ENCODE results near the gene C1orf185.
"Not testable (repeated sequence)": the region's sequence is repeated elsewhere in the genome, so short reads cannot be mapped to it uniquely, and the experiment has no call there.

Gene C1orf185

DNA sequence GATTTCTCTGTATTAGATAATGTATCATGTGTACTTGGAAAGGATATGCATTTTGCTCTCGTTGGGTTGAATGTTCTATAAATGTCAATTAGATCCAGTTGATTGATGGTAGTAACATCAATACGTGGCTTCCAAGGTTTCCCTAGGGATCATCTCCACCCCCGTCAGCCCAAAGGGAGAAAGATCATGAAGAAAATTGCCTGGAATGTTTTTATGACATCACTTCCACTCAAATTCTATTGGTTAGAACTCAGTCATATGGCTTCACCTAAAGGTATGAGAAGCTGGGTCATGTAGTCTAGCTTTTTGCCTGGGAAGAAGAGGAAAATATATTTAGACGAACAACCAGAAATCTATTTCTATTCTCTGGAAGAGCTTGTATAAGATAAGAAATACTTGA is at the start of gene C1orf185:
TSS of gene C1orf185 (plus strand) at position 253 of the 400 bp plus-strand sequence. CDS start at position 259, 6 bp downstream.
- DNase-seq: no peak

GRCh38 chr1:51058858-51059257 is 43.2 kb upstream of the C1orf185 start:
- DNase-seq: no peak

GRCh38 chr1:51061231-51061918 is 40.7 kb upstream of the C1orf185 start:
- DNase-seq: no peak

GRCh38 chr1:51063121-51063520 is 38.9 kb upstream of the C1orf185 start:
- DNase-seq: no peak

DNA sequence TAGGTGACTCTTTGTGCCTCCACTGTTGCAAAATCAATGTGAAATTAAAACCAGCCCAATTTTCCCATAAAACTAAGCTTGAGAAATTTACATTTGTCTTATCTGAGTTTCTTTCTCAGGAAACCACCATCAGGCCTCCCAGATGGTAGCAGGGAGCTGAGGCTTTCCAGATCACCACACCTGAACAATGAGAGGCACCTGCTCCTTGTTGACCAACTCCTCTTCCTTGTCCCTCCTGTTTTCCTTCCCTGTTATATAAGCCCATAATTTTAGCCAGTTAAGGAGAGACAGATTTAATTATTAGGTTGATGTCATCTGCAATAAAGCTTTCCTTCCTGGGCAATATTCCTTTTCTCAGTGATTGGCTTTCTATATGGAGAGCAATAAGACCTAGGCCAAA is 32.0 kb upstream of the C1orf185 start:
- DNase-seq: no peak

GRCh38 chr1:51070640-51071039 is 31.4 kb upstream of the C1orf185 start:
- no peak for DNase-seq

GRCh38 chr1:51071291-51072042 is 30.6 kb upstream of the C1orf185 start:
- DNase-seq: no peak

- DNase-seq: no peak
Measured at GRCh38 chr1:51072043-51072439, 30.0 kb upstream of the C1orf185 start.

GRCh38 chr1:51072651-51073050 is 29.4 kb upstream of the C1orf185 start:
- DNase-seq: no peak

DNA sequence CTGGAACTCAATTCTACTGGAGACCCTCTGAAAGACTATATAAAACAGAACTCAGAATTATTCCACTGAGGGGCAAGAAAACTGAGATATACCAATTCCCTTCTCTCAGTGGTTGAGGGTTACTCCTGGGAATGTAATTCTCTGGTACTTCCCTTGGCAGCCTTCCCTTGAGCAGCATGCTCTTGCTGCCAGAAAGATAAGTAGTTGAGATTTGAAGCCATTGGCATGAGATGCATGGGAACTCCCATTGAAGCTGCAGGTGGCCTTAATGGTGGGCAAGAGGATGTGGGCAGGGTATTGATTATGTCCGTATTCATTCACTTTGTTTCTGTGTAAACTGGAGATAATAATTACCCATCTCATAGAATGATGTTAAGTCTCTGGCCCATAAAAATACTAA is 28.6 kb upstream of the C1orf185 start:
- DNase-seq: no peak

GRCh38 chr1:51086496-51087271 is 15.3 kb upstream of the C1orf185 start:
- DNase-seq: no peak

DNA sequence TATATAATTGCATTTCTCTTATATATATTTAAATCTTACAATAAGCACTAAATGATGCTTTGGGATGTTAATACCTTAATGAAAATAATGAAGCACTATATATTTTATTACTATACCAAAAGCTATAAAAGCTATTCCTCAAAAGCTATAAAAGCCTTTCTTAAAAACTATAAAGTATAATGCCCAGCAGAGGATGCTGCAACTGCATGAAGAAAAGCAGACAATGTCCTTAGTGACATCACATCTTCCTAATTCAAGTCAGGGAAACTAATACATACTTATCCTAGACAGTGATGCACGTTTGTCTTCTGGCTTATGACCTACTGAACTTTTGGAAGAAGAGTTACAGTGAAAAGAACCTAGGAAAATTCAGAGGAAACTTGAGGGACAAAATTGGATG is 13.6 kb upstream of the C1orf185 start:
- DNase-seq: peak in 1 of 2 experiments; percentile 30

- DNase-seq: no peak
Measured at GRCh38 chr1:51093581-51093980, 8.4 kb upstream of the C1orf185 start.

DNA sequence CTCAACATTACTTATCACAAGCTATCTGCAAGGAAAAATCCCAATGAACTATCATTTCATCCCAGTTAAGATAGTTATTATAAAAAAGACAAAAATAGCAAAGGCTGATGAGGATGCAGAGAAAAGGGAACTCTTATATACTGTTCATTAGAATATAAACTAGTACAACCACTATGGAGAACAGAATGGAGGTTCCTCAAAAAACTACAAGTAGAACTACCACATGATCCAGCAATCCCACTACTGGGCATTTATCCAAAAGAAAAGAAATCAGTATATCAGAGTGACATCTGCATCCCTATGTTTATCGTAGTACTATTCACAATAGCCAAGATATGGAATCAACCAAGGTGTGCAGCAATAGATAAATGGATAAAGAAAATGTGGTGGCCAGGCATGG is 4.9 kb upstream of the C1orf185 start:
- peak in 1 of 2 experiments; percentile 6 for DNase-seq

DNA sequence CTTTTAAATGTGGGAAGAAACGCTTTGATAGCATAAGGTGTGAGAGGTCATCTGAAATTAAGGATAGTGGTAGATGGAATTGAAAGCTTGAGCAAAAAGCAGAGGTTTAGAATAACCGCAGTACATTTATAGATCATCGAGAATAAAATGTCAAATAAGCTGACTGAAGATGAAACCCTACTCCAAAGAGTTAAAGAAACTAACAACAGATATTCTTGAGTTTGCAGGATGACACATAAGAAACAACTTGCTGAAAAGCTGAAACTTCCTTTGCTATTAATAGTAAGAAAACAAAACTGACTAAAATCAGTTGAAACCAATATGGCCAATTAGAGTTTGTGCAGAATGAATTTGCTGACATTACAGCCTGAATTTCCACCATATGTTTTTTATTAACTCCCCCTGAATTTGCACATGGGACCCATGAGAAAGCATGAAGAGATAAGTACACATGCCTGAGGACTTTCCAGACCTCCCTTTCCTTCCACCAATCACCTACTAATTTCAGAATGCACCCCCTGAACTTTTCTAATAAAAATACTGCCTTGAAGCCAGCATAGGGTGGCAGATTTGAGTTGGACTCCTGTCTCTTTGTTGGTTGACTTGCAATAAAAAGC is 1.7 kb upstream of the C1orf185 start:
- no peak for DNase-seq

- no peak for DNase-seq
Measured at GRCh38 chr1:51114137-51114536, 12.1 kb downstream of the C1orf185 start.

DNA sequence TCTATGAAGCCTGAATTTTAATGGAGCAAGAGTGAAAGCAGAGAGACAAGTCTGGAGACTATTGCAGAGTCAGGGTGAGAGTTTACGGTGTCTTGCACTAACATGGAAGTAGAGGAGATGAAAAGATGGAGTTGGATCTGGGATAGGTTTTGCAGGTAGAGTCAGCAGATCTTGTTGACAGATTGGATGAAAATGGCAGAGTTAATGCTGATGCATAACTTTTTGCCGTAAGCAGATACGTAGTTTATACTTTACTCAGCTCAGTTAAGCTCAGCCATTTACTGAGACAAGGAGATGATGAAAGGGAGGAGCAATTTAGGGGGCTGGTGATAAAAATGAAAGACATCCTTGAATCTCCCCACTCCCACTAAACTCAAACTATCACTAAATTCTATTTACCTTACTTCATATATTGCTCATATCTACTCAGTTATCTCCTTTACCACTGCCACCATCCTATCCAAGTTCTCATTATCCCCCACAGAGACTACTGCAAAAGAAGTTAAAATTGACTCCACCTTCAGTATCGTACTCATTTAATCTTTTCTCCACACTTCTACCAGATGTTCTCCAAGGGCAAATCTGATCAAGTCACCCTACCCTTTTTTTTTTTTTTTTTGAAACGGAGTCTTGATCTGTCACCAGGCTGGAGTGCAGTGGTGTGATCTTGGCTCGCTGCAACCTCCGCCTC is 13.8 kb downstream of the C1orf185 start:
- no peak for DNase-seq

- no peak for DNase-seq
Measured at GRCh38 chr1:51119331-51119730, 17.3 kb downstream of the C1orf185 start.

- DNase-seq: no peak
Measured at GRCh38 chr1:51120629-51121028, 18.6 kb downstream of the C1orf185 start.

DNA sequence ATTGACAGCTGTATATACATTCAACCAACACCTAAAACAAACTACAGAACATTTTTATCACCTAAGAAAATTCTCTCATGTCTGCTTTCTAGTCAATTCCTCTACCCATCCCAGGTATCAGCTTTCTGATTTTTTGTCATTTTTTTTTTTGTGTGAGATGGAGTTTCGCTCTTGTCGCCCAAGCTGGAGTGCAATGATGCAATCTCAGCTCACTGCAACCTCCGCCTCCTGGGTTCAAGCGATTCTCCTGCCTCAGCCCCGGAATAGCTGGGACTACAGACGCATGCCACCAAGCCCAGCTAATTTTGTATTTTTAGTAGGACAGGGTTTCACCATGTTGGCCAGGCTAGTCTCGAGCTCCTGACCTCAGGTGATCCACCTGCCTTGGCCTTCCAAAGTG is 25.1 kb downstream of the C1orf185 start:
- not testable (repeated sequence) for DNase-seq

GRCh38 chr1:51131185-51131584 is 29.2 kb downstream of the C1orf185 start:
- no peak for DNase-seq

GRCh38 chr1:51133045-51133444 is 31.0 kb downstream of the C1orf185 start:
- DNase-seq: no peak

DNA sequence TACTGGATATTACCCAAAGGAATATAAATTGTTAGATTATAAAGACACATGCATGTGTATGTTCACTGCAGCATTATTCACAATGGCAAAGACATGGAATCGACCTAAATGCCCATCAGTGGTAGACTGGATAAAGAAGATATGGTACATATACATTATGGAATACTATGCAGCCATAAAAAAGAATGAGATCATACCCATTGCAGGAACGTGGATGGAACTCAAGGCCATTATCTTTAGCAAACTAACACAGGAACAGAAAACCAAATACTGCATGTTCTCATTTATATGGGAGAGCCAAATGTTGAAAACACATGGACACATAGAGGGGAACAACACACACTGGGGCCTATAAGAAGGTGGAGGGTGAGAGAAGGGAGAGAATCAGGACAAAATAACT is 35.7 kb downstream of the C1orf185 start:
- not testable (repeated sequence) for DNase-seq
